GM10847 (cell line): ENCODE measurements around the gene USP20.

Experiments used
- POLR2A ChIP-seq: IDR thresholded peaks from 2 replicates; pipeline ENCODE4 v1.6.1; 2011; ENCODE audit not compliant: insufficient read length; ENCODE audit errors: extremely low read depth

Gene USP20

DNA sequence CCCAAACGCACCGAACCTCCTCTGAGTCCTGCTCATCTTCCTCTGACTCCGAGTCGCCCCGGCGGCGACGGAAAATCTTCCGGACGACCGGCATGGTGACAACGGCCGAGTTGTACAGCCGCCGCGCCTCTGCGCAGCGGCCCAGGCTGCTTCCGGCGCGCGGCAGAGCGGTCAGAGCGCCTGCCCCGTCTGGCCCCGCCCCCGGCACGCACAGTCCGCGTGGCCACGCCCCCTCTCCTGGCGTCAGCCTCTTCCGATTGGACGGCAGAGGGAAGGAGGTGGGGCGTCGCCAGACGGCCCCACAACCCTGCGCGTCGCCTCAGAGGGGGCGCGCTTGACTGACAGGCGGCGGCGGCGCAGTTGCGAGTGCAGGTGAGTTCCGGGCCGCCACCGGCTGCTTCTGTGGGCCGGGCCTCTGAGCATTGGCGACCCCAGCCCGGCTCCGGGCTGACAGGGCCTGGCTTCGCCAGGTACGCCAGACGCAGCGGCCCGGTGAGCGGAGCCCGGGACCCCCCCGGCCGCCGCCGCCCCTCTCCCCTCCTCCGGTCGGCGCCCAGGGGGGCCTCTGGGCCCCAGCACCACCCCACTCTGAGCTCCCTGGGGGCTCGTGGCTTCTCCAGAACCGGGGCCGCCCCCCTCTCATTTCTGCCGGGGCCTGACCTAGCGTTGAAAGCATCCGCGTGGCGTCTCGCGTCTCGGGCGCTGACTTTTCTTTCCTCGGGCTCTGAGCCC, at the start of gene USP20, which contains the start of gene C9orf78:
USP20 (plus strand) TSS at position 331 of the 732 bp plus-strand sequence. CDS start 17,098 bp downstream, outside the sequence.
C9orf78 (minus strand) TSS at position 148 of the 732 bp plus-strand sequence; CDS start at position 94, 54 bp downstream.
- peak; percentile 93 for TF ChIP-seq POLR2A

DNA sequence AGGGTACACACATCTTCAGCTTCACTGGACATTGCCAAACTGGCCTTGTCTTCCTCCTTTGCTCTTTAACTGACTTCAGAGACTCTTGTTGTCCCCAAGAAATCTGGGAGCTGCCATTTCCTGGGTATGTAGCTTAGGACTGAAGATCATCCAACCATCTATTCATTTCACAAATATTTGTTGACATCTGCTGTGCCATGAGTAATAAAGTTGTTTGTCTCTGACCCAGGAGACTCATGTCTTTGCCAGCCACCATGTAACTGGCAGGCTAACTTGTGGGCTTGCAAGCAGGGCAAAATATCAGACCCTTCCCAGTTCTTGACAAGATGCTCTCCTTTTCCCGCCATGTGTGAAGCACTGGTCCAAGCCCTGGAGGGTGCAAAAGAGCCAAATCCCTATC, 49.4 kb upstream of the USP20 start:
- no peak for TF ChIP-seq POLR2A

DNA sequence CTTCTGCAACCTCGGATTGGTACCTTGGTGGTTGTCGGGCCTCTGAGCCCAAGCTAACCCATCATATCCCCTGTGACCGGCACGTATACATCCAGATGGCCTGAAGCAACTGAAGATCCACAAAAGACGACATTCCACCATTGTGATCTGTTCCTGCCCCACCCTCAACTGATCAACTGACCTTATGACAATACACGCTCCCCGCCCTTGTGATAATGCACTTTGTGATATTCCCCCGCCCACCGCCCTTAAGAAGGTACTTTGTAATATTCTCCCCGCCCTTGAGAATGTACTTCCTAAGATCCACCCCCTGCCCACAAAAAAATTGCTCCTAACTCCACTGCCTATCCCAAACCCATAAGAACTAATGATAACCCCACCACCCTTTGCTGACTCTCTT, 48.8 kb upstream of the USP20 start:
- TF ChIP-seq POLR2A: no peak

DNA sequence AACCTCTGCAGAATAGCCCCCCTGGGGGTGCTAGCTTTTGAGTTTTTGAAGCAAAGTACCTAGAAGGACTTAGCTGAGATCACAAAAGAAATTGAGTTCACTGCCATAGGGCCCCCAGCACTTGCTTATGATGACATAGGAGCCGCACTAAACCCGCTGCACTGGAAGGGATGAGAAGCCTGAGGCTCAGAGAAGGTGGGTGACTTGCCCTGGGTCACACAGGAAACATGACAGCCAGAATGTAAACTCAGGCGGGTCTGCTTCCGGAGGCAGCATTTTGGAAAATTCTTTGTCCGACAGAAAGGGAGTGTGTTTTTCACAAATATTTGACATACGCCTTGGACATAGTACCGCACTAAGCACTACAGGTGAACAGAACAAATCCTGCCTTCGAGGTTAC, 40.7 kb upstream of the USP20 start:
- no peak for TF ChIP-seq POLR2A

DNA sequence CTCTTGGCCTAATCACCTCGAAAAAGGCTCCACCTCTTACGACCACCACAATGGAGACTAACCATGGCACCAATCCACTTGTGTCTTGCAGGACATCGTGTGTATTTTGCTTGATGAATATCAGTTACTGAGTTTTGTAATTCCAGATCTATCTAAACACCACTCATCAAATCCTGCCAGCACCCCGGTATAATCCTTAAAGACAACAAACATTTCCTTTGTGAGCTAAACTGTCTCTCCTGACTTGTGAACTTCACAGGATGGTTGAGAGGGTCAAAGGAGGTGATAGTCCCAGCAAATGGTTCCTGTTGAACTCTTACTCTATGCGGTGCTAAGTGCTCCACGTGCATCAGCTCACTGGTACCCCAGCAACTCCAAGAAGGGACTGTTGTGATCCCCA, 36.3 kb upstream of the USP20 start:
- no peak for TF ChIP-seq POLR2A

DNA sequence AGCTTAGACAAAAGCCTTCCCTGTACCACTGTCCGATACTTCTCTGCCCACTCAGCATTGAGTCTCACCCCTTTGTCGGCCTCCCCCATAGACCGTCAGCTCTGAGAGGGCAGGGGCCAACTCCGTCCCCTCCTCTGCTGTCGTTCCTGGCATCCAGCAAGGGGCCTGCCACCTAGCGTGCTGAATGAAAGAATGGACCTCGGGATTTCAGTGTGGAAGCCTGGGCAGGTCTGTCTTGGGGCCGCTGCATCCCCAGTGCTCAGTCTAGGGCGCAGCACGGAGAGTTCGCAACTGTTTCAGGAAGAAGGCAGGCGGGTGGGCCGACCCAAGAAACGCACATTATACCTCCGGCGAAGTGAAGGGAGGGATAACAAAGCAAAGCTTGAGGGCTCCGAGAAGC, 33.8 kb upstream of the USP20 start:
- no peak for TF ChIP-seq POLR2A

DNA sequence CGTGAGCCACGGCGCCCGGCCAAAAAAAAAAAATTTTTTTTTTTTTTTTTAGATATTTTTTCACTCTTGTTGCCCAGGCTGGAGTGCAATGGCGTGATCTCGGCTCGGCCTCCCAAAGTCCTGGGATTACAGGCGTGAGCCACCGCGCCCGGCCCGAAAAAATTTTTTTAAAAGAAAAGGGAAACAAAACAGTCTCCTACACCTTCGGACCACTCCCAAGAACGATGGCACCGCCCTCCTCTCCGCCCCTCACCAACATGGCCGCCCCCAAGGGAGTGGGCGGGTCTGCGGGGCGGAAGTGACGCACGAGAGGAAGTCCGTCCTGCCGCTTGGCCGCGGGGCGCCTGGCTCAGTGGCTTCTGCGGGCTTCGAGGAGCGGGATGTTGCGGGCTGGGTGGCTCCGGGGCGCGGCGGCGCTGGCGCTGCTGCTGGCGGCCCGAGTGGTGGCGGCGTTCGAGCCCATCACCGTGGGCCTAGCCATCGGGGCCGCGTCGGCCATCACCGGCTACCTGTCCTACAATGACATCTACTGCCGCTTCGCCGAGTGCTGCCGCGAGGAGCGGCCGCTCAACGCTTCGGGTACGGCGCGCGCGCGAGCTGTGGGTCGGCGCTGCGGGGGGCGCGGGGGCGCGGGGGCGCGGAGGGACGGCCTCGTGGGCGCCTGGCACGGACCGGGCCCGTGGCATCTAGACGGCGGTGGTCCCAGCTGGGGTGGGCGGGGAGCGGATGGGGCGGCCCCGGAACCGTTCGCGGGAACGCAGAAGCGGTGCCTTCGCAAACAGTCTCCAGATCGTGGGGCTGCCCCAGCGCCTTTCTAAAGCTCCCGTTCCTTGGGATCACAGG, 32.2 kb upstream of the USP20 start, which contains the start of gene TOR1B:
TOR1B (plus strand) TSS at position 352 of the 843 bp plus-strand sequence; CDS start at position 381, 29 bp downstream.
- peak; percentile 72 for TF ChIP-seq POLR2A

DNA sequence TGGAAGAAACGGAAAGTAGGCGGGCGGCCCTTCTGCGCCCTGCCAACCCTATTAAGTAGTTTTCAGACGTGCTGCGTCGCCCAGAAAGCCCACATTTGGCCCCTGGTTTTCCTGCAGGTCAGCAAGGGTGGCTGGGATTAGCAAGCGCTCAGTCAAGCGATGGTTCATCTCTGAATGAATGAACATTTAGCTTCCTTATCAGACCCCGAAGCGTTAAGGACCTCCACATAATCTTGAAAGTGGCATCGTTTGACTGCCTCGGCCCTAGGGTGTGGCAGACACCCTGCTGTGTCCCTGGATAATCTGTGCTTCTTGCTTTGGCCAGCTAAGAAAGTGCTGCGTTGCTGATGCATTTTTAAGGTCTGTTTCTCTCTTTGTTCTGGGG, 31.6 kb upstream of the USP20 start:
- TF ChIP-seq POLR2A: no peak

DNA sequence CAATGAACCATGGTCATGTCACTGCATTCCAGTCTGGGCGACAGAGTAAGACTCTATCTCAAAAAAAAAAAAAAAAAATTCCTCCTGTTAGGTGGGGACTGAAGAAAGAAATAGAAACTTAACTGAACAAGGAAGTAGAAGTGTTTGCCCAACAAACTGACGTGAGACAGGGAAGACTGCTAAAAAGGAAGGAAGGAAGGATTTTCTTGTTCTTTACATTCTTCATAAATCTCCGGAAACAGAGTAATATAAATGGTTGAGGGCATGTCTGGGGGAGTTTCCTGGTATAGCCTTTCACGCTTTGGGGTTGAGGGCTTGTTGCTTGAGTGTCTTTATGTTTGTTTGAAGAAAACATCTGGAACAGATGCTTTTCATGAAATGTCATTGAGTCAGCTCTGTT, 29.2 kb upstream of the USP20 start:
- TF ChIP-seq POLR2A: no peak

DNA sequence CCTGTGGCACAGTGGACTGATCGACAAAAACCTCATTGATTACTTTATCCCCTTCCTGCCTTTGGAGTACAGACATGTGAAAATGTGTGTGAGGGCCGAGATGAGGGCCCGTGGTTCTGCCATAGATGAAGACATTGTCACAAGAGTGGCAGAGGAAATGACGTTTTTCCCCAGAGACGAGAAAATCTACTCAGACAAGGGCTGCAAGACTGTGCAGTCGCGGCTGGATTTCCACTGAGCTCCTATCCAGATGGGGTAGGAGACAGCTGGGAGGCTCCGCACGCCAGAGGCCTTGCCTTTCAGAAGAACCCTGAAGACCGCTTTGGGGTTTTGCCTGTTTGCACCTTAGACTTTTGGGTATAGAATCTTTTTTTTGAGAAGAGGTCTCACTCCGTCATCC, 25.9 kb upstream of the USP20 start:
- no peak for TF ChIP-seq POLR2A

DNA sequence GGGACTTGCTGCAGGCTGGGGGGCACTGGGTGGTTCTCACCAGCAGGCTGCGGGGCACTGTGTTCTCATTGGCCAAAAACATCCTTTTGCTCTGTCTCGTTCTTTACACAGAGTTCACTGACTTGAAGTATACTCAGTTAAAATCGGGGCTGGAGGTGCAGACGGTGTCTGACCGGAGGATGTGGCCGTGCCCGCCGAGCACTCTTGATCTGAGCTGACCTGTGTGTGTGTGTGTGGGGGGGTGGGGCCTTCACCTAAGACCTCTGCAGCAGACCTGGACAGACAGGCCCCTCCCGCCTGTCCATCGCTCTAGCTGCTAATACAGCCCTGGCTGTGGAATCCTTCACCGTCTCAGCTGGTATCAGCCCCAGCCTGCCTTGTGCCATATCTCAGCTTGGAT, 25.1 kb upstream of the USP20 start:
- TF ChIP-seq POLR2A: no peak

DNA sequence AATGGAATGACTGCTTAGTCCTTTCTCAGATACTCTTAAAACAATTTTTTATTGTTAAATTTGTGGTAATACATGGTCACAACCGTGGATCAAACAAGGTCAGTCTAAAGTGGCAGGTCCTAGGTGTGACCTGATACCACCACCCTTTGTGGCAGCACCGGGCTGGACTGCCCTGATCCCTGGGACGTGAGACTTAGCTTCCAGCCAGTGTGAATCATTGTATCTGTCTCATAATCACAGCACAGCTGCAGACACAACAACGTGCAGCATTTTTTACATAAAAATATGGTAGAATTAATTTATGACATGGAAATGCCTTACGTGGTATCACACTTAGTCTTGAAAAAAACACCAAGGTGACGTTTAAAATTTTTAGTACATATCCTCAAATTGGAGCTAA, 24.5 kb upstream of the USP20 start:
- TF ChIP-seq POLR2A: no peak

DNA sequence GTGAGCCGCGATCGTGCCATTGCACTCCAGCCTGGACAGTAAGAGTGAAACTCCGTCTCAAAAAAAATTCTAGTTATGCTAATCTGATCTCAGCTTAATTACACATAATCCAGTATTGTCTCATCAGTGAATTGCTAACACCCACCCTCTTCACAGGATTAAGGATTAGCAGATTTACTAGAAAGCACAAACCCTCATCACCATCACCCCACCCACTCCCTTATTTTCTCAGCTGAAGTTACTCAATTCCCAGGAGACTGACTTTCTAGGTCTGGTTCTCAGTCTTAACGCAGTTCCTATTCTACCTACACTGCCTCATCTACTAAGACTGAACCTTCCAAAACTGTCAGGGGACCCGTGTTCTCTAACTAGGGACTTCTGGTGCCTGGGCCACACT, 23.3 kb upstream of the USP20 start:
- TF ChIP-seq POLR2A: no peak

DNA sequence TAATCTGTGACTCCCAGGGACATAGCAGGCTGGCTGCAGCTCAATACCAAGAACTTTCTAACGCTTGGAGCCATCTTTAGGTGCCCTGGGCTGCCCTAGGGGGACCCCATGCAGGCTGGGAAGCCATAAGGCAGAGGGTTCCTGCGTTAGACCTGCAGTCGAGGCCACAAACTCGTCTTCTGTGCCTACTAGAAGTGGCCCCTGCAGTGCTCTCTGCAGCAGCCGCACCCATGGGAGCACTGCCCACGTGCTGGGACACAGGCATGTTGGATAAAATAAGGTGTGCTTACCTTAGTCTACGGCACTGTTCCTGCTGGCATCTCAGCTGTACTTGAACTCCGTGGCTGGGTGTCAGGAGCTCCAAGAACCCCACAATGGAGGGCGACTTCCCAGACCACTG, 22.9 kb upstream of the USP20 start:
- TF ChIP-seq POLR2A: no peak

DNA sequence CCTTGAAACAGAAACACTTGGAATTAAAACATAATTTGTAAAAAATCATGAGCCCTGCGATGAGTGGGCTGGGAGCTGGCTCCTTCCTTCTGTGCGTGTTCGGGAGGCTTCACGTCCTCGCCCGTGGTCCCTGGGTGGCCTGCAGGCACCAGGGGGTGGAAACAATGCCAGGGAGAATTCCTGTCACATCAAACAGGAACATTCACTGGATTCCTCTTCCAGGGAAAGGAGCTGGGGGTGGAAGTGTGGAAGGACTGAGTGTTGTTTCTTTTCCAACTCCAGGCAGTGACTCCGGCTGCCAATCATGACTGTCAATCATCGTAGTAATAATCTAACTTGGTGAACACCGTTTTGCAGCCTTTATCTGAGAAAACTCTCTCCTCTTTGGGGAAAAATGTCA, 21.6 kb upstream of the USP20 start:
- TF ChIP-seq POLR2A: no peak

DNA sequence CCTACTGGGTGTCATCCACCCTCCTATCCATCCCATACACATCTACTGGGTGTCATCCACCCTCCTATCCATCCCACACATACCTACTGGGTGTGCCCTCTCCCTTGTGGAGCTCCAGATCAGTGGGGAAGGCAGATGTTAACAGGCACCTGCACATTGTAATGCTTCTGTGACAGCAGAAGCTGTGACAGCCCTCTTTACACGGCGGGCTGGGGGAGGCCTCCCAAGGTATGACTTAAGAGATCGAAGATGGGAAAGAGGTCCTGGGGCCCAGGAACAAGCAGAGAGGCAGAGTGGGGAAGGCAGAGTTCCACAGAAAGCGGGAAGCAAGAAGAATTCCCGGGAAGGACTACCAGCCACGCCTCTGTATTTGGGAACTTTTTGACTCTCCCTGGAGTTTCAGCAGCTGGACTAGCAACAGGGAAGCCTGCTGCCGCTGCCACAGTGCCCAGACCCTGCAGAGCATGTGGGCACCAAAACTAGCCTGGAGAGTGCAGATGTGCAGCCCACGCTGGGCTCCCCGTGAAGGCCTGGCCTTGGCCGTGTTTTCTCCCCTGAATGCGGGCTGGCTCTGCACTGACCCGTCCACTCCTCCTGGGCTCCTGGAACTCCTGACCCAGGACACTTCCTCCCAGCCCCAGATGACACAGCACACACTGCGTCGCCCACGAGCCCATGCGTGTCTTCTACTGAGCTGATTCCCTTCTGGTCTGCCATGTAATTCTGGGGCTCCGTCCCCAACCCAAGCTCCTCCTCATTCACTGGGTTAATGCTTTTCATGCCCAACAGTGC, 20.6 kb upstream of the USP20 start:
- no peak for TF ChIP-seq POLR2A

DNA sequence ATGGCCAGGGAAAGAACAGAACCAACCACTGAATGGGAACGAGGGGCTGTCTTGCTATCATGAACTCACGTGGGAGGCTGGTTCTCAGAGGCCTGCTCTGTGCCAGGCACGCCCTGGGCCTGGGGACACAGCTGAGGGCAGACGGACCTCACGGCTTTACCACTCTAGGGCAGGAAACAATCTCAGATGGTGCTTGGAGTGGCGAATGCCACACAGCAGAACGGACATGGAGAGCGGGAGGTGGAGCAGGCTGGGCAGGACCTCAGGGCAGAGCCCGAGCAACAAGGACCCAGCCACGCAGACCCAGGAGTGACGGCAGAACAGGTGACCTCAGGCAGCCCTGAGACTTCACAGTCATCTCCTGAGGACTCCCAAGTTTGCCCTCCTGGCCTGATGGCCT, 20.0 kb upstream of the USP20 start:
- no peak for TF ChIP-seq POLR2A
